GM21360 (cell line): ENCODE results near the gene CSGALNACT2.

Experiments
- ATAC-seq: cut with Tn5 transposase; IDR thresholded peaks from one replicate; pipeline ENCODE4 v1.9.1; 2021; ENCODE audit warnings: mild to moderate bottlenecking, moderate library complexity; ENCODE audit not compliant: unreplicated experiment

Gene CSGALNACT2

GRCh38 chr10:43226851-43227845 lies 88.9 kb downstream of the CSGALNACT2 start:
- ATAC-seq: no peak

GRCh38 chr10:43227911-43228782 lies 89.9 kb downstream of the CSGALNACT2 start:
- ATAC-seq: no peak

- ATAC-seq: no peak
Measured at GRCh38 chr10:43228783-43229207, 90.5 kb downstream of the CSGALNACT2 start.

- no peak for ATAC-seq
Measured at GRCh38 chr10:43229208-43230061, 91.2 kb downstream of the CSGALNACT2 start.

- ATAC-seq: no peak
Measured at GRCh38 chr10:43230101-43230908, 92.1 kb downstream of the CSGALNACT2 start.

GRCh38 chr10:43230909-43231522 lies 92.8 kb downstream of the CSGALNACT2 start:
- no peak for ATAC-seq

GRCh38 chr10:43231523-43232078 lies 93.4 kb downstream of the CSGALNACT2 start:
- no peak for ATAC-seq

GRCh38 chr10:43233601-43234430 lies 95.6 kb downstream of the CSGALNACT2 start:
- ATAC-seq: no peak

GRCh38 chr10:43234471-43235041 lies 96.3 kb downstream of the CSGALNACT2 start:
- ATAC-seq: no peak
